Left lung (tissue), 10 donors: ENCODE measurements around the gene MLLT1. TPM values are rescaled to one million over a fixed set of nuclear protein-coding genes. Genes with fewer than 3 reads are reported as not detected.

ENCODE experiments used
- ATAC-seq: fragments of 200-7000 bp; cut with Tn5 transposase; one replicate; pipeline ENCODE4 v1.9.1; 2020; ENCODE audit warnings: moderate library complexity
- DNase-seq, 4 donors: peaks; one replicate each; pipeline ENCODE4 v3.0.0-alpha.2; 2013 to 2020
- H3K27ac ChIP-seq, 2 donors: fragments of 200-600 bp; sonication (generic) in 1 of 2; one replicate each; pipeline versions ENCODE4 v1.5.0 to v1.8.0; 2020 to 2021
- H3K27me3 ChIP-seq, 2 donors: fragments of 200-600 bp; sonication (generic) in 1 of 2; one replicate each; pipeline versions ENCODE4 v1.5.0 to v1.8.0; 2020 to 2021
- H3K36me3 ChIP-seq, 2 donors: fragments of 200-600 bp; sonication (generic) in 1 of 2; one replicate each; pipeline versions ENCODE4 v1.5.0 to v1.8.0; 2020 to 2021
- H3K4me1 ChIP-seq, 2 donors: fragments of 200-600 bp; one replicate each; pipeline ENCODE4 v1.8.0; 2021
- H3K4me3 ChIP-seq, 2 donors: fragments of 200-600 bp; sonication (generic) in 1 of 2; one replicate each; pipeline versions ENCODE4 v1.5.0 to v1.8.0; 2020 to 2021; ENCODE audit warnings: mild to moderate bottlenecking in 1 of 2
- H3K9me3 ChIP-seq, 2 donors: fragments of 200-600 bp; sonication (generic) in 1 of 2; one replicate each; pipeline versions ENCODE4 v1.5.0 to v1.8.0; 2020 to 2021
- intact Hi-C, 2 donors: fragments of 100-400 bp; cut with DNase I; formaldehyde crosslinking; loops; one replicate each; pipeline versions ENCODE4 v1.11.2 to v1.14.2; 2022
- polyA plus RNA-seq, 6 donors: library from polyadenylated mRNA; unstranded; fragments of 120-200 nt; gene quantifications; one replicate each; pipeline ENCODE4 v1.2.1, GENCODE V29; 2013; ENCODE audit not compliant: insufficient read length in 6 of 6
- total RNA-seq, 2 donors: library from RNA; stranded (reverse); fragmentation: NEBNext Ultra II Directional; extraction: Animal tissue kit (Norgen Biotek cat#: 25700); gene quantifications; one replicate each; pipeline ENCODE4 v1.2.1, GENCODE V29; 2021
- TF ChIP-seq, protein P1 (sequence below), 2 donors: fragments of 200-600 bp; sonication (generic) in 1 of 2; IDR thresholded peaks; one replicate each; pipeline versions ENCODE4 v1.5.0 to v1.8.0; 2021; ENCODE audit warnings: antibody characterized with exemption in 2 of 2
- donor health status: DM: no; HTN: yes; CAD: no.
- donor health status: DM: no; HTN: no; CAD: no.

Gene MLLT1
- total and polyA plus RNA-seq, 8 donors, result 69.3 to 106 (median 81.4) TPM

- no peak overlapping the region for H3K4me3 ChIP-seq
- peak overlapping the region in 1 of 2 donors; percentile 30 for H3K27ac ChIP-seq
- no peaks in the 10 kb centered on the region for H3K27me3 ChIP-seq
- TF ChIP-seq, protein P1, sequence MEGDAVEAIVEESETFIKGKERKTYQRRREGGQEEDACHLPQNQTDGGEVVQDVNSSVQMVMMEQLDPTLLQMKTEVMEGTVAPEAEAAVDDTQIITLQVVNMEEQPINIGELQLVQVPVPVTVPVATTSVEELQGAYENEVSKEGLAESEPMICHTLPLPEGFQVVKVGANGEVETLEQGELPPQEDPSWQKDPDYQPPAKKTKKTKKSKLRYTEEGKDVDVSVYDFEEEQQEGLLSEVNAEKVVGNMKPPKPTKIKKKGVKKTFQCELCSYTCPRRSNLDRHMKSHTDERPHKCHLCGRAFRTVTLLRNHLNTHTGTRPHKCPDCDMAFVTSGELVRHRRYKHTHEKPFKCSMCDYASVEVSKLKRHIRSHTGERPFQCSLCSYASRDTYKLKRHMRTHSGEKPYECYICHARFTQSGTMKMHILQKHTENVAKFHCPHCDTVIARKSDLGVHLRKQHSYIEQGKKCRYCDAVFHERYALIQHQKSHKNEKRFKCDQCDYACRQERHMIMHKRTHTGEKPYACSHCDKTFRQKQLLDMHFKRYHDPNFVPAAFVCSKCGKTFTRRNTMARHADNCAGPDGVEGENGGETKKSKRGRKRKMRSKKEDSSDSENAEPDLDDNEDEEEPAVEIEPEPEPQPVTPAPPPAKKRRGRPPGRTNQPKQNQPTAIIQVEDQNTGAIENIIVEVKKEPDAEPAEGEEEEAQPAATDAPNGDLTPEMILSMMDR (IDR thresholded peaks at IDR 0.05), result no peak
- peaks cover 63 to 86% of the 10 kb centered on the region in 2 donors for H3K4me1 ChIP-seq
- ATAC-seq (no peak), DNase-seq (no peak)
- H3K9me3 ChIP-seq, result no peaks in the 10 kb centered on the region
- intact Hi-C loops, result no loop called here
- peaks cover 0 to 51% of the 10 kb centered on the region in 2 donors for H3K36me3 ChIP-seq
Observed at GRCh38 chr19:6270076-6270745, 9.6 kb downstream of the MLLT1 start.

- H3K4me1 ChIP-seq, result peaks cover 53 to 81% of the 10 kb centered on the region in 2 donors
Observed at GRCh38 chr19:6269101-6269886, 10.5 kb downstream of the MLLT1 start.

DNA sequence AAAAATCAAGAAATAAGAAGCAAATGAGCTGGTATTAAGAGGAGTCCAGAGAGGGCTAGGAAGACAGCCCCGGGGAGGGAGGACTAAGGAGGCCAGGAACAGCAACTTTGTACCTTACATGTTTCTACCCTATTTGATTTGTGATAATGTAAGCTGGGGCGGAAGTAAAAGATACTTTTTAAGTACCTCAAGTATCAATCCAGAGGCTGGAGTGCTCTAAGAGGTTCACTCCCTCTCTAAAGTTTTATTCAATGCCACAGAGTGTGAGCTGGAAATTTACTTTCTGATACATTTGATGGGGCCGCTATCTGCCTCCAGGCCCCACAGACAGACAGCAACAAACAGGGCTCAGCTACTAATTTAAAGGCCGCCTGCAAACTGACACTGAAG lies 11.4 kb downstream of the MLLT1 start:
- Histone ChIP-seq H3K27ac (peak overlapping the region; percentile 13 to 30), H3K9me3 (no peaks in the 10 kb centered on the region), H3K27me3 (no peaks in the 10 kb centered on the region), H3K36me3 (peaks cover 0 to 61% of the 10 kb centered on the region in 2 donors), H3K4me1 (peaks cover 44 to 81% of the 10 kb centered on the region in 2 donors), H3K4me3 (no peak overlapping the region)
- intact Hi-C loops, result no loop called here
- ATAC-seq (peak; percentile 51), DNase-seq (peak in 1 of 4 donors; percentile 40)
- TF ChIP-seq, protein P1 (IDR thresholded peaks at IDR 0.05), result no peak

More at GRCh38 chr19:6269101-6269886, 10.5 kb downstream of the MLLT1 start:
- intact Hi-C loops, result no loop called here
- ATAC-seq (no peak), DNase-seq (no peak)
- Histone ChIP-seq H3K27me3 (no peaks in the 10 kb centered on the region), H3K36me3 (peaks cover 0 to 52% of the 10 kb centered on the region in 2 donors), H3K4me3 (no peak overlapping the region), H3K27ac (peak overlapping the region; percentile 13 to 30), H3K9me3 (no peaks in the 10 kb centered on the region)
- TF ChIP-seq, protein P1 (IDR thresholded peaks at IDR 0.05), result no peak

DNA sequence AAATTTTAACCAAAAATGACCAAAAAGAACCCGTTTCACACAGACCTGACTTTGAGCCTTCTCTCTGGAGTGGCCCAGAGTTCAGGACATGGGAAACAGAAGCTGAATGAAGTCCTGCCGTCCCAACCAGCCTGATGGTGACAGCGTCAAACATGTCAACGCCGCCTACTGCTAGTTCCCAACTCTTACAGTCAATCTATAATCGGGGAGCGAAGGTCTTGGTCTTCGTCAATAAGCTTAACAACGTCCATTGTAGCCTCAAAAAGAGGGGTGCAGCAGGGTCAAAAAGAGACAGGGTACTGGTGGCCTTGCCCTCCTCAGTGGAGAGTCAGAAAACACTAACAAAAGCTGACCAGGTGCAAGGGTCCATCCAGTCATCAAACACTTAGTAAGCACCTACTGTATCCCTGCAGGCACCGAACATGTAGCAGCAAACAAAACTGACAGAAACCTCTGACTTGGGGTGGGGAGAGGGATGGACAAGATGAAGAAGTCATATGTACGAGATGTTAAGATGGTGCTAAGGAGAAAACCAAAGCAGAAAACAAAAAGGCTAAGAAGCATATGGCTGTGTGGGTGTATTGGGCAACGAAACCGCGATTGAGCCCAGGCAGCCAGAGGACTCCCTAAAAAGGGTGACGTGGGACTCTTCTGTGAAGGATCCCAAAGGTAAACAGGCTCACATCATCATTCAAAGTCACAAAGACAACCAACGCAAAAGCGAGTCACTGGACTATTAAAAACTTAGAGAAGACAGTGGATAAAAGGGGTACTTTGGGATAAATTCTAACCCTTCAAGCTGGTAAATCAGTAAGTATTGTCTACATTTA lies 12.0 kb downstream of the MLLT1 start:
- no peaks in the 10 kb centered on the region for H3K27me3 ChIP-seq
- no peak overlapping the region for H3K4me3 ChIP-seq
- peak; percentile 38 for ATAC-seq
- intact Hi-C loops, result no loop called here
- TF ChIP-seq, protein P1 (IDR thresholded peaks at IDR 0.05), result no peak
- peaks cover 0 to 67% of the 10 kb centered on the region in 2 donors for H3K36me3 ChIP-seq
- H3K27ac ChIP-seq, result peak overlapping the region in 1 of 2 donors; percentile 30
- DNase-seq, result no peak
- H3K4me1 ChIP-seq, result peaks cover 38 to 79% of the 10 kb centered on the region in 2 donors
- H3K9me3 ChIP-seq, result no peaks in the 10 kb centered on the region
